Rectal smooth muscle tissue (tissue), 1 donor: ENCODE measurements around the gene SNAPC4.
"Not testable (repeated sequence)": the region's sequence is repeated elsewhere in the genome, so short reads cannot be mapped to it uniquely, and the experiment has no call there.

Experiments
- H3K27ac ChIP-seq: one replicate; pipeline ENCODE4 v1.7.0; 2013; ENCODE audit warnings: low read depth, low read length, inconsistent platforms
- H3K27me3 ChIP-seq: one replicate; pipeline ENCODE4 v1.7.0; 2013; ENCODE audit warnings: low read length; ENCODE audit not compliant: control insufficient read depth, insufficient read depth
- H3K36me3 ChIP-seq: one replicate; pipeline ENCODE4 v1.7.0; 2013; ENCODE audit warnings: low read length; ENCODE audit not compliant: control insufficient read depth, insufficient read depth
- H3K4me1 ChIP-seq: one replicate; pipeline ENCODE4 v1.7.0; 2013; ENCODE audit warnings: low read length; ENCODE audit not compliant: control insufficient read depth, insufficient read depth
- H3K4me3 ChIP-seq: one replicate; pipeline ENCODE4 v1.7.0; 2013; ENCODE audit warnings: low read length
- H3K9ac ChIP-seq: one replicate; pipeline ENCODE4 v1.7.0; 2013; ENCODE audit warnings: low read length

Gene SNAPC4

DNA sequence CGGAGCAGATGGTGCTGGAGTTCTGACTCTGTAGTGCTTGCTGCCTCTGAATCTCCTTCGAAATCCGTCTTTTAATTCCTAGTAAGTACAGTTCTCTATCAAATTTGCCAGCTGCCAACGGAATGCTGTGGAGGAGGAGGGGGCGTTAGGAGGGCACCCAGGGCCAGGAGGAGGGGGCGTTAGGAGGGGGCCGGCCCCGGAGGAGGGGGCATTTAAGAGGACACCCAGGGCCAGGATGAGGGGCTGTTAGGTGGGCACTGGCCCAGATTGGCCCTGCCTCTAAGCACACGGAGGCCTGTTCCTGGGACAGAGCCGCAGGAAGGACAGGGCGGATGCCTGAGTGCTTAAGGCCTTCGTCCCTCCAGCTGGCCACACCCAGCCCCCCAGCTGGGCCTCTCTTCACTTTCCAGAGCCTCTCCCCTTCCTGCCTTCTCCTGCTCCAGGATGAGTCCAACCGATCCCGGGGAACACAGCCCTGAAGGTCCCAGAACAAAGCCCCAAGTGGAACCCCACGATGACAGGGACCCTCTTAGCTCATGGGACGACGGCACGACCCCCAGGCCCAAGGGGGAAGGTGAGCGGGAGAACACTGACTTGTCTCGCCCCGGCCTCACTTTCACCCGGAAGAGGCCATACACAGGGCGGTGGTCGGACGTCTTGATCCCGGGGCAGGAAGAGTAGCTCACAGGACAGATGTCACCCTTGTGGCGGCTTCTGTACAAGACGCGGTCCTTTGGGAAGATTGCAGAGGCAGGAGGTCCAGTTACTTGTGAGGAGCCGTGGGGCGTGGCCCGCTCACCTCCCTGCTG is 29.9 kb upstream of the SNAPC4 start:
- Histone ChIP-seq H3K9ac (no peak overlapping the region), H3K4me3 (no peak overlapping the region), H3K27ac (no peak overlapping the region), H3K4me1 (no peaks in the 10 kb centered on the region), H3K36me3 (peaks cover 13% of the 10 kb centered on the region), H3K27me3 (no peaks in the 10 kb centered on the region)

DNA sequence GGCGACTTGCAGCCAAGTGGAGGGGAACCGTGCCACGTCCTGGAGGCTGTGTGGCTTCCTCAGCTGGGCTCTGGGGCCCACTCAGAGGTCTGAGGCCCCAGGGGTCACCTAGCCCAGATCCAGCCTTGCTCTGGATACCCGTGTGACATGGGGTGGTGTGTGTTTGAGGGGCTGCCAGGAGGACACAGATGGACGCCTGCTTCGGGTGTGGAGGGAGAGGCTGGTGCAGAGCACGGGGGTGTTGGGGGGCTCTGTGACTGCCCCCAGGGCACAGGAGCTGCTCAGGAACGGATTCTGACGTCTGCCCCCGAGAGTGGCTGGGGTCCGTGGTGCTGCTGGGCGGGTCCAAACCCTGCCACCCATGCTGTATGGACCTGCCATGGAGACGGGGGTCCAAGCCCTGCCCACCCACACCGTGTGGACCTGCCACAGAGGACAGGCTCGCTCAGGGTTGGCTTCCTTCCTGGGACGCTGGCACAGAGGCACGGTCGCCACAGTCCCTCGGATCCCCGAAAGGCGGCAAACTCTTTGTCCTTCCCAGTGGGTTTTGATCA is 29.2 kb upstream of the SNAPC4 start:
- no peaks in the 10 kb centered on the region for H3K4me1 ChIP-seq
- H3K27me3 ChIP-seq: no peaks in the 10 kb centered on the region
- H3K9ac ChIP-seq: no peak overlapping the region
- H3K27ac ChIP-seq: no peak overlapping the region
- H3K36me3 ChIP-seq: peaks cover 13% of the 10 kb centered on the region
- no peak overlapping the region for H3K4me3 ChIP-seq

DNA sequence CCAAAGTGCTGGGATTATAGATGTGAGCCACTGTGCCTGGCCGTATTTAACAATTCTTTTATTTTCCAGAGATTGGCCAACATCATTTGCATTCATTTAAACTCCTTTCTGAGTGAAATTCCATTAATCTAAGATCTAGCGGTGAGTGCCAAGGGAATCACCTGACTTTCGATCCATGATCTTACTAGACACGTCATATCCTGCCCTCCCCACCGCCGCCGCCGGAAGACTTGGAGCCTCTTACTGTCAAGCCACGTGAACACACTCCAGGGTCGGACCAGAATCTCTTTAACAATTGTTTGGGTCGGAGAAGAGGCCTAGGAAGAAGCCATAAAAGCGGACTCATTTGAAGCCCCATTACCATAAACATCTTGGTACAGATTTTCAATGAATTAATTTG is 26.8 kb upstream of the SNAPC4 start:
- Histone ChIP-seq H3K4me1 (no peaks in the 10 kb centered on the region), H3K4me3 (no peak overlapping the region), H3K27ac (no peak overlapping the region), H3K27me3 (no peaks in the 10 kb centered on the region), H3K36me3 (peaks cover 23% of the 10 kb centered on the region), H3K9ac (no peak overlapping the region)

DNA sequence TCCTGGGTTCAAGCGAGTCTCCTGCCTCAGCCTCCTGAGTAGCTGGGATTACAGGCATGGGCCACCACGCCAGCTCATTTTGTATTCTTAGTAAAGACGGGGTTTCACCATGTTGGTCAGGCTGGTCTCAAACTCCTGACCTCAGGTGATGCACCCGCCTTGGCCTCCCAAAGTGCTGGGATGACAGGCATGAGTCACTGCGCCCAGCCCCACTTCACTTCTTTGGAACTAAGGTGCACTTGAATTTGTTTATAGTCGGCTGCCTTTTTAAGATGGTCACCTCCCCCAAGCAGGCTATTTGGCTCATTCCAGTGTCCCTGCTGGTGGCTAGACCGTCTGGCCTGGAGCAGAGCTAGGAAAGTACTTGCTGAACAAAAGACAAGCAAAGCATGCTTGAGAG is 25.4 kb upstream of the SNAPC4 start:
- not testable (repeated sequence) for H3K27ac ChIP-seq, H3K4me3 ChIP-seq, H3K27me3 ChIP-seq, H3K9ac ChIP-seq, H3K4me1 ChIP-seq
- H3K36me3 ChIP-seq: peaks cover 23% of the 10 kb centered on the region

DNA sequence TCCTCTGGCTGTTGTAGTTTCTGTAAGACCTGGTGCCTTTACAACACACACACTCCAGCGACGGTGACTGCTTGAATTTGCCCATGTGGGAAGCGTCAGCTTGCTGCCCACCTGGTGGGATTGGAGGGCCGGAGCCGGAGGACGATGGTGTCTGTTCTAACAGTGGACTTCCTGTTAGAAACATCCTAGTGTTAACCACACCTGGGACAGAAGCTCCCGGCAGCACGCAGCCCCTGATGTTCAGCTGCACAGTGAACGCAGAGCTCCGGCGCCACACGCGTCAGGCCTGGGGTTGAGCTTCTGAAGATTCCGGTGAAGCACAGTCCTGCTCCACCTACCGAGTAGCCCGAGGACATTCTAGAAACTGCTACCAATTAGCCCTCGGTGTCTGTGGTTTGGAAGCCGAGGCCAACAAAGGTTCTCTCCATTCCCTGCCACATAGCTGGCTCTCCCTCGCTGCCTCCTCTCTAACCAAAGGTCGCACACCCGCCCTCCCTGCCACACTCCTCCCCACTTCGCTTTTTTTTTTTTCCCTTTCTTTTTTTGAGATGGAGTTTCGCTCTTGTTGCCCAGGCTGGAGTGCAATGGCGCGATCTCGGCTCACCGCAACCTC is 24.9 kb upstream of the SNAPC4 start:
- no peak overlapping the region for H3K9ac ChIP-seq
- peaks cover 20% of the 10 kb centered on the region for H3K36me3 ChIP-seq

DNA sequence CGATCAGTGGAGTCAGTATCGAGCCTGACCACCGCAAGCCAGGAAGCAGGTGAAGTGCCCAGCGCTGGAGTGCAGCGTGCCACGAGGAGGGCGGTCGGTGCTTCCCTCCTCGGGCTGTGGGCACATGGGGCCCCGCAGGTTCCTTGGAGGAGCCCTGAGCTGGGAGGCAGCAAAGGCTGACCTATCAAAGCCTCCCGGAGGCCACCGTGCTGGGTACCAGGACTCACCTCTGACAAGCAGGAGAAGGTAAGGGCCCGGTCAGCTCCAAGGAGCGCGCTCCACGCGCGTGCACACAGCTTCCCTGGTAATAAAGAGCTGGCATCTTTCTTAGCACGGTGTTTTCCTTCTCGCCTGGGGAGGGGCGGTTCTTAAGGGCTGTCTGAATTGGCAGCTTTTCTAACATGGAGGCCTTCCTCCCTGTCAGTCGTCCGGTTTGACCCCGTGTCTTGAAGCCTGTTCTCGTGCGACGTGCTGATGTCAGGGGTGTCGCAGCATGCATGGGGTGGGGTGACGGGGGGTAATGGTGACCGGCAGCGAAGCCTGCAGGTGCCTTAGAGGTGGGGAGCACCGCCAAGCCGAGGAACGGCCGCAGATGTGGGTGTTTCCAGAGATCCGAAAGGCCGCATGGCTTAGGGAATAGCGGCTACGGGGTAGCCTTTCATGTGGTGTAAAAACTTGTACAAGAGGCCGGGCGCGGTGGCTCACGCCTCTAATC is 23.6 kb upstream of the SNAPC4 start:
- no peak overlapping the region for H3K4me3 ChIP-seq
- H3K9ac ChIP-seq: no peak overlapping the region
- no peak overlapping the region for H3K27ac ChIP-seq
- H3K27me3 ChIP-seq: no peaks in the 10 kb centered on the region
- H3K36me3 ChIP-seq: peaks cover 28% of the 10 kb centered on the region
- no peaks in the 10 kb centered on the region for H3K4me1 ChIP-seq

More for the DNA sequence above, 24.9 kb upstream of the SNAPC4 start:
- Histone ChIP-seq H3K27ac (no peak overlapping the region), H3K4me1 (no peaks in the 10 kb centered on the region), H3K4me3 (no peak overlapping the region), H3K27me3 (no peaks in the 10 kb centered on the region)

DNA sequence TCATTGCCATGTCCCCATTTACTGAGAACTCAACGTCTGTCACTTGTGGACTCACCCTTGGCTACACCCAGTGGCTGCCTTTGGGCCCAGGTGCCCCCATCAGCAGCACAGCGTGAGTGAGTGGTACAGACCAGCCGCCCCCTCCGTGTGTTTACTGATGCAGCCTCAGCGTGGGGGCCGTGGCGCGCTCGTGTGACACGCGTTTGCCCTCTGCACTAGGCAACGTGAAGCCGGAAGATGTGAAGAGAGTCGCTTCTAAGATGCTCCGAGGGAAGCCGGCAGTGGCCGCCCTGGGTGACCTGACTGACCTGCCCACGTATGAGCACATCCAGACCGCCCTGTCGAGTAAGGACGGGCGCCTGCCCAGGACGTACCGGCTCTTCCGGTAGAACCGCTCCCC is 22.9 kb upstream of the SNAPC4 start:
- H3K4me3 ChIP-seq: no peak overlapping the region
- no peaks in the 10 kb centered on the region for H3K4me1 ChIP-seq
- peaks cover 35% of the 10 kb centered on the region for H3K36me3 ChIP-seq
- no peak overlapping the region for H3K27ac ChIP-seq
- no peak overlapping the region for H3K9ac ChIP-seq
- no peaks in the 10 kb centered on the region for H3K27me3 ChIP-seq

DNA sequence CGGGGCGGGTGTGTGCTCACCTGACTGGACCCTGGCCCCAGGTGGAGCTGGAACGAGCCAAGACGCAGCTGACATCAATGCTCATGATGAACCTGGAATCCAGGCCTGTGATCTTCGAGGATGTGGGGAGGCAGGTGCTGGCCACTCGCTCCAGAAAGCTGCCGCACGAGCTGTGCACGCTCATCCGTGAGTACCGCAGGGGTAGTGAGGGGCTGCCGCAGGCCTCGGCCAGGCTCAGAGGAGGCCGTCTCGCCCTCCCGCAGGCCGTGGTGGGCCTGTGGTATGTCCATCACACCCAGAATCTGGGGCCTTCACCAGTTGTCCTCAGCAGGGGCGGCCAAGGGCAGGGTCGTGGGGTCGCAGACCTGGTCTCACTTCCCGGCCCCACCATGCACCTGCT is 21.8 kb upstream of the SNAPC4 start:
- Histone ChIP-seq H3K27ac (no peak overlapping the region), H3K36me3 (peaks cover 43% of the 10 kb centered on the region)

DNA sequence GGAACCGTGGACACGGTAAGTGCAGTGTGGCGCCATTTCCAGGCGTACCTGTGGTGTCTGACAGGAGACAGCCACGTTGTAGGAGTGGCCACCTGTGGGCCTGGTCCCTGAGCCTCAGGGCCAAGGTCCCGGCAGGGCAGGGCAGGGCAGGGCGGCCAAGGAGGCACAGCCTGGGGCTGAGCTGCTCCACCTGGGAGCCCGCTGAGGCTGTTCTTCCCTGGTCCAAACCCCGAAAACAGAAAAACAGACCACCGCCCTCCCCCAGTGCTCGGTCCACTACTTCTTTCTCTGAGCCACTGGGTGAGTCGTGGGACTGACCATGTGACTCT is 19.1 kb upstream of the SNAPC4 start:
- H3K27me3 ChIP-seq: no peaks in the 10 kb centered on the region
- H3K9ac ChIP-seq: no peak overlapping the region
- no peak overlapping the region for H3K4me3 ChIP-seq
- H3K36me3 ChIP-seq: peaks cover 62% of the 10 kb centered on the region
- H3K4me1 ChIP-seq: no peaks in the 10 kb centered on the region
- no peak overlapping the region for H3K27ac ChIP-seq

More for the DNA sequence above, 21.8 kb upstream of the SNAPC4 start:
- Histone ChIP-seq H3K4me3 (no peak overlapping the region), H3K4me1 (no peaks in the 10 kb centered on the region), H3K27me3 (no peaks in the 10 kb centered on the region), H3K9ac (no peak overlapping the region)

DNA sequence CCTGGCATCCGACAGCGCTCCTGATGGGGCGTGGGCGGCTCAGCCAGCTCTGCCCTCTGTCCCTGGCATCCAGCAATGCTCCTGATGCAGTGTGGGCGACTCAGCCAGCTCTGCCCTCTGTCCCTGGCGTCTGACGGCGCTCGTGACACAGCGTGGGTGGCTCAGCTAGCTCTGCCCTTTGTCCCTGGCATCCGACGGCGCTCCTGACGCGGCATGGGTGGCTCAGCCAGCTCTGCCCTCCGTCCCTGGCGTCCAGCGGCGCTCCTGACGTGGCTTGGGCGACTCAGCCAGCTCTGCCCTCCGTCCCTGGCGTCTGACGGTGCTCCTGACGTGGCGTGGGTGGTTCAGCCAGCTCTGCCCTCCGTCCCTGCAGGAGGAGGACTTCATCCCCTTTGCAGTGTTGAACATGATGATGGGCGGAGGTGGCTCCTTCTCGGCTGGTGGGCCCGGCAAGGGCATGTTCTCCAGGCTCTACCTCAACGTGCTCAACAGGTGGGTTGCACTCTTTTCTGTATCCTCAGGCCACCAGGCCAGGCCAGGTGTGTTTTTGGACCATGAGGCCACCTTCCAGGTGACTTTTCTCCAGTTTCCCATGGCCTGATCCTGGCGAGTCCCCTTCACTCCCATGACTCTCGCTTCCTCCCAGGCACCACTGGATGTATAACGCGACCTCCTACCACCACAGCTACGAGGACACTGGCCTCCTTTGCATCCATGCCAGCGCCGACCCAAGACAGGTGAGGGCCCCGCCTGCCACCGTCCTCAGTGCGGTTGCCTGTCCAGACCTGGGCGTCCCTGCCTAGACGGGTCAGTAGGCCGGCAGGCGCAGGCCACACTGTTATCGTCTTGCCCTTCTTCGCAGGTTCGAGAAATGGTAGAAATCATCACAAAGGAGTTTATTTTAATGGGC is 18.5 kb upstream of the SNAPC4 start:
- Histone ChIP-seq H3K4me1 (no peaks in the 10 kb centered on the region), H3K9ac (no peak overlapping the region), H3K27ac (no peak overlapping the region), H3K4me3 (no peak overlapping the region), H3K27me3 (no peaks in the 10 kb centered on the region), H3K36me3 (peaks cover 63% of the 10 kb centered on the region)

DNA sequence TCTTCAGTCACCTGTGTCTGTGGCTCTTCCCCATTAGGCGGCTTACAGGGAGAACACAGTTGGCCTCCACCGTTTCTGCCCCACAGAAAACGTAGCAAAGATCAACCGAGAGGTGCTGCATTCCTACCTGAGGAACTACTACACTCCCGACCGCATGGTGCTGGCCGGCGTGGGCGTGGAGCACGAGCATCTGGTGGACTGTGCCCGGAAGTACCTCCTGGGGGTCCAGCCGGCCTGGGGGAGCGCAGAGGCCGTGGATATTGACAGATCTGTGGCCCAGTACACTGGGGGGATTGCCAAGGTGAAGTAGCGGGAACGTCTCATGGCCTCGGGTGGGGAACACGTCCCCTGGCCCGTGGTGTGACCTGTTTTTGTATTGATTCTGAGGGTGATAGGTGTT is 16.9 kb upstream of the SNAPC4 start:
- H3K9ac ChIP-seq: no peak overlapping the region
- H3K4me1 ChIP-seq: no peaks in the 10 kb centered on the region
- H3K4me3 ChIP-seq: no peak overlapping the region
- no peak overlapping the region for H3K27ac ChIP-seq
- H3K27me3 ChIP-seq: no peaks in the 10 kb centered on the region
- peaks cover 57% of the 10 kb centered on the region for H3K36me3 ChIP-seq

DNA sequence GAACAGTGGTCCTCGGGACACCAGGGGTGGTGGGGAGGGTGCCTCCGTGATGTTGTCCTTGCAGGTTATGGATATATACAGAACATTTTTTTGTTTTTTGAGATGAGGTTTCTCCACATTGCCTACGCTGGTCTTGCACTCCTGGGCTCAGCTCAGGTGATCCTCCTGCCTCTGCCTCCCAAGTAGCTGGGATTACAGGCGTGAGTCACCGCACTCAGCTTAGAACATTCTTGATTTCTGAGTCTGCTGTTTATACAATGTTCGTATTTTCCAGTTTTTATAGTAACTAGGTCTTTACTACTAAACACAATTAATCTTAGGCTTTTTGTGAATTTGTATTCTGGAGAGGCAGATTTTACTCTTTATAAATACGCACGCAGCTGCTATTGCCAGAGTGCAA is 16.5 kb upstream of the SNAPC4 start:
- Histone ChIP-seq H3K27ac (no peak overlapping the region), H3K4me1 (peaks cover 3% of the 10 kb centered on the region), H3K9ac (no peak overlapping the region), H3K27me3 (no peaks in the 10 kb centered on the region), H3K36me3 (peaks cover 54% of the 10 kb centered on the region), H3K4me3 (no peak overlapping the region)
